Suprapubic skin (tissue), 4 donors: ENCODE results near the gene HOXC5. TPM values are rescaled to one million over a fixed set of nuclear protein-coding genes. Genes with fewer than 3 reads are reported as not detected.

Experiments used
- DNase-seq, 2 donors: peaks; one replicate each; pipeline ENCODE4 v3.0.0-alpha.2; 2019; ENCODE audit warnings: low spot score in 2 of 2
- H3K27ac ChIP-seq: fragments of 200-600 bp; sonication (generic); one replicate; pipeline ENCODE4 v1.5.1; 2019
- H3K27me3 ChIP-seq: fragments of 200-600 bp; sonication (generic); one replicate; pipeline ENCODE4 v1.5.1; 2019
- H3K36me3 ChIP-seq: fragments of 200-600 bp; sonication (generic); one replicate; pipeline ENCODE4 v1.5.1; 2019
- H3K4me1 ChIP-seq: fragments of 200-600 bp; sonication (generic); one replicate; pipeline ENCODE4 v1.5.1; 2019
- H3K4me3 ChIP-seq: fragments of 200-600 bp; sonication (generic); one replicate; pipeline ENCODE4 v1.5.1; 2019; ENCODE audit warnings: mild to moderate bottlenecking
- H3K9me3 ChIP-seq: fragments of 200-600 bp; sonication (generic); one replicate; pipeline ENCODE4 v1.5.1; 2019
- EP300 ChIP-seq: sonication (generic); formaldehyde crosslinking; IDR thresholded peaks from one replicate; pipeline ENCODE4 v1.6.1; 2017; ENCODE audit warnings: antibody characterized with exemption
- POLR2A ChIP-seq, 2 donors: fragments of 450-650 bp; IDR thresholded peaks; one replicate each; pipeline ENCODE4 v1.6.1; 2017; ENCODE audit warnings: antibody characterized with exemption in 2 of 2, mild to moderate bottlenecking in 2 of 2, moderate library complexity in 2 of 2
- POLR2AphosphoS5 ChIP-seq, 3 donors: sonication (generic); formaldehyde crosslinking; IDR thresholded peaks; one replicate each; pipeline ENCODE4 v1.6.1; 2017; ENCODE audit warnings: antibody characterized with exemption in 3 of 3
- WGBS: methylation state at CpG from one replicate; pipeline ENCODE4 v1.1.5; 2018; 5-methylcytosine and 5-hydroxymethylcytosine counted together
- total RNA-seq, 4 donors: library from RNA; depleted of rRNA; stranded (reverse); fragments of >200 nt; gene quantifications; one replicate each; pipeline ENCODE4 v1.1.0, GENCODE V29; 2016
- TF ChIP-seq, protein P1 (sequence below), 2 donors: fragments of 200-600 bp in 1 of 2; fragments of 450-650 bp in 1 of 2; sonication (generic) in 1 of 2; IDR thresholded peaks; one replicate each; pipeline ENCODE4 v1.5.1; 2016 to 2019; ENCODE audit warnings: antibody characterized with exemption in 2 of 2, mild to moderate bottlenecking in 1 of 2, moderate library complexity in 1 of 2

Gene HOXC5
- total RNA-seq, 4 donors from 2014 or later = 0.26 to 3.5 (median 0.49) TPM; not detected in 1

DNA sequence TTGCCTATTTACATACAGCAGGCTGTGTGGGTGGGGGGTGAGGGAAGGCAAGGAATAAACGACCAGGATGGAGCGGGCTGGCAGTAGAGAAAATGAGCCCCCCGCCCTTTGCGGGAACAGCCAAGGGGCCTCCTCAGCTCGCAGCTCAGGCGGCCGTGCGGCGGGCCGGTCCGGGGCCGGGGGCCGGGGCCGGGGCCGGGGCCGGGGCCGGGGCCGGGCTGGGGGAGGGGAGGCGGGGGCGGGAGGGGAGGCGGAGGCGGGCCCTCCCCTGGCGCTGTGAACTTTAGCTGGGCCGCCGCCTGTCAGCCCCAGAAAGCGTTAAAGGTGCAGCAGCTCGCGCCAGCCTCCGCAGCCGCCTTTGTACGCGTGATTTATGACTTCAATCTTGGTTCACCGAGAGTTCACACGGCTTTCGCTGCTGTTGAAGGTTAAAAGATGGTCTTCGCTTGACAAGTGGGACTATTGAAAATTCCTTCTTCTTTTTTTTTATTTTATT lies 49.6 kb downstream of the HOXC5 start:
- TF ChIP-seq, protein P1, sequence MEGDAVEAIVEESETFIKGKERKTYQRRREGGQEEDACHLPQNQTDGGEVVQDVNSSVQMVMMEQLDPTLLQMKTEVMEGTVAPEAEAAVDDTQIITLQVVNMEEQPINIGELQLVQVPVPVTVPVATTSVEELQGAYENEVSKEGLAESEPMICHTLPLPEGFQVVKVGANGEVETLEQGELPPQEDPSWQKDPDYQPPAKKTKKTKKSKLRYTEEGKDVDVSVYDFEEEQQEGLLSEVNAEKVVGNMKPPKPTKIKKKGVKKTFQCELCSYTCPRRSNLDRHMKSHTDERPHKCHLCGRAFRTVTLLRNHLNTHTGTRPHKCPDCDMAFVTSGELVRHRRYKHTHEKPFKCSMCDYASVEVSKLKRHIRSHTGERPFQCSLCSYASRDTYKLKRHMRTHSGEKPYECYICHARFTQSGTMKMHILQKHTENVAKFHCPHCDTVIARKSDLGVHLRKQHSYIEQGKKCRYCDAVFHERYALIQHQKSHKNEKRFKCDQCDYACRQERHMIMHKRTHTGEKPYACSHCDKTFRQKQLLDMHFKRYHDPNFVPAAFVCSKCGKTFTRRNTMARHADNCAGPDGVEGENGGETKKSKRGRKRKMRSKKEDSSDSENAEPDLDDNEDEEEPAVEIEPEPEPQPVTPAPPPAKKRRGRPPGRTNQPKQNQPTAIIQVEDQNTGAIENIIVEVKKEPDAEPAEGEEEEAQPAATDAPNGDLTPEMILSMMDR (IDR thresholded peaks at IDR 0.05) = no peak
- TF ChIP-seq EP300 (no peak), POLR2AphosphoS5 (IDR thresholded peaks at IDR 0.05) (no peak), POLR2A (IDR thresholded peaks at IDR 0.05) (no peak)
- H3K4me1 ChIP-seq = peaks cover 3% of the 10 kb centered on the region
- no peaks in the 10 kb centered on the region for H3K36me3 ChIP-seq
- H3K4me3 ChIP-seq = peak overlapping the region; percentile 29
- no peaks in the 10 kb centered on the region for H3K9me3 ChIP-seq
- WGBS = 15% methylated on average over 7 of the region's 36 CpGs
- peak overlapping the region; percentile 67 for H3K27ac ChIP-seq
- DNase-seq = no peak
- no peaks in the 10 kb centered on the region for H3K27me3 ChIP-seq

Other genes with a start within 250 kb of the HOXC5 start
- 10 to 100 TPM in 2 of 4 donors, 1 to 10 TPM in 2; 5.3 to 16.7 (median 10.2) TPM for gene HOXC13, start 94.2 kb upstream of the HOXC5 start, total RNA-seq
- 1 to 10 TPM; 3.7 to 6.8 (median 4.7) TPM for gene HOXC12, start 78.1 kb upstream of the HOXC5 start, total RNA-seq
- 1 to 10 TPM; 3.1 to 3.7 (median 3.5) TPM for gene HOXC11, start 59.9 kb upstream of the HOXC5 start, total RNA-seq
- 10 to 100 TPM in 2 of 4 donors, 1 to 10 TPM in 2; 1.4 to 15.7 (median 10.7) TPM for gene HOTAIR, start 58.1 kb upstream of the HOXC5 start, total RNA-seq
- gene HOXC10, start 47.9 kb upstream of the HOXC5 start, total RNA-seq = 10 to 100 TPM in 3 of 4 donors, 1 to 10 TPM in 1; 8.8 to 24.7 (median 13.3) TPM
- 10 to 100 TPM in 1 of 4 donors, 1 to 10 TPM in 3; 4.9 to 12.2 (median 6.1) TPM for gene HOXC9, start 32.9 kb upstream of the HOXC5 start, total RNA-seq
- 1 to 10 TPM in 3 of 4 donors, under 1 TPM in 1; 0.23 to 8.4 (median 1.6) TPM for gene HOXC8, start 24.1 kb upstream of the HOXC5 start, total RNA-seq
- 1 to 10 TPM in 3 of 4 donors, under 1 TPM in 1; 0.98 to 6.2 (median 2.4) TPM for gene HOXC6, start 4.6 kb upstream of the HOXC5 start, total RNA-seq
- gene HOXC4, start 20.8 kb downstream of the HOXC5 start, total RNA-seq = 1 to 10 TPM; 1.4 to 4.7 (median 1.9) TPM
- gene SMUG1, start 155.9 kb downstream of the HOXC5 start, total RNA-seq = 10 to 100 TPM; 40.6 to 56.4 (median 52.6) TPM
- gene CBX5, start 247.1 kb downstream of the HOXC5 start, total RNA-seq = 10 to 100 TPM; 23.7 to 45.7 (median 33.6) TPM
- 100 to 1,000 TPM; 331 to 613 (median 394) TPM for gene HNRNPA1, start 247.7 kb downstream of the HOXC5 start, total RNA-seq